ENCODE data around the gene GDF10. TPM values are rescaled to one million over a fixed set of nuclear protein-coding genes. Genes with fewer than 3 reads are reported as not detected.

Gene GDF10
- total RNA-seq, 1 experiment from 2014 or later: not detected

GRCh38 chr10:47359101-47359500 lies 59.1 kb downstream of the GDF10 start:
- intact Hi-C loops (cut with micrococcal nuclease): no loop called here
- no TSS peak for BruUV-seq (replicated peaks)
- ChIA-PET CTCF (interaction anchor here (1.3 to 6.4 kb wide), 5 partner anchors 14 to 334 kb away, joined by 3 to 48 read pairs (median 11); no protein-coding TSS in a partner anchor), POLR2A (no interaction called here)
- Mint-ChIP-seq H3K36me3 (ENCODE audit: insufficient read depth, unreplicated experiment) (no peaks in the 10 kb centered on the region), H3K27ac (ENCODE audit: low read depth, unreplicated experiment) (no peak overlapping the region), H3K27me3 (ENCODE audit: insufficient read depth, unreplicated experiment) (no peaks in the 10 kb centered on the region), H3K4me1 (ENCODE audit: insufficient read depth, unreplicated experiment) (no peaks in the 10 kb centered on the region), H3K9me3 (ENCODE audit: unreplicated experiment) (no peaks in the 10 kb centered on the region), H3K4me3 (ENCODE audit: unreplicated experiment) (no peak overlapping the region)
- no peak for DNase-seq (ENCODE audit: unreplicated experiment)
- no peak for TF ChIP-seq CTCF (IDR thresholded peaks at IDR 0.05; ENCODE audit: unreplicated experiment)

- CTCF ChIA-PET: interaction anchor here (0.6 to 6.4 kb wide), 8 partner anchors 8 to 79 kb away, joined by 3 to 48 read pairs (median 5); no protein-coding TSS in a partner anchor
- Mint-ChIP-seq H3K4me3 (ENCODE audit: unreplicated experiment) (no peak overlapping the region), H3K27ac (ENCODE audit: low read depth, unreplicated experiment) (no peak overlapping the region), H3K27me3 (ENCODE audit: insufficient read depth, unreplicated experiment) (no peaks in the 10 kb centered on the region), H3K36me3 (ENCODE audit: insufficient read depth, unreplicated experiment) (no peaks in the 10 kb centered on the region), H3K4me1 (ENCODE audit: insufficient read depth, unreplicated experiment) (no peaks in the 10 kb centered on the region), H3K9me3 (ENCODE audit: unreplicated experiment) (no peaks in the 10 kb centered on the region)
- DNase-seq (ENCODE audit: unreplicated experiment): no peak
- TF ChIP-seq CTCF (IDR thresholded peaks at IDR 0.05; ENCODE audit: unreplicated experiment): no peak
- POLR2A ChIA-PET: no interaction called here
- intact Hi-C loops (cut with micrococcal nuclease): no loop called here
- no TSS peak for BruUV-seq (replicated peaks)
These were observed 59.8 kb downstream of the GDF10 start for GRCh38 chr10:47359626-47360418.

GRCh38 chr10:47360419-47361040 lies 60.5 kb downstream of the GDF10 start:
- H3K36me3 Mint-ChIP-seq (ENCODE audit: insufficient read depth, unreplicated experiment): no peaks in the 10 kb centered on the region
- H3K4me3 Mint-ChIP-seq (ENCODE audit: unreplicated experiment): no peak overlapping the region
- H3K27ac Mint-ChIP-seq (ENCODE audit: low read depth, unreplicated experiment): no peak overlapping the region
- ChIA-PET POLR2A (no interaction called here), CTCF (interaction anchor here (0.6 to 6.4 kb wide), 11 partner anchors 9 to 79 kb away, joined by 3 to 48 read pairs (median 4); no protein-coding TSS in a partner anchor)
- no TSS peak for BruUV-seq (replicated peaks)
- no peaks in the 10 kb centered on the region for H3K9me3 Mint-ChIP-seq (ENCODE audit: unreplicated experiment)
- DNase-seq (ENCODE audit: unreplicated experiment): no peak
- TF ChIP-seq CTCF (IDR thresholded peaks at IDR 0.05; ENCODE audit: unreplicated experiment): no peak
- no peaks in the 10 kb centered on the region for H3K27me3 Mint-ChIP-seq (ENCODE audit: insufficient read depth, unreplicated experiment)
- intact Hi-C loops (cut with micrococcal nuclease): no loop called here
- no peaks in the 10 kb centered on the region for H3K4me1 Mint-ChIP-seq (ENCODE audit: insufficient read depth, unreplicated experiment)

- no peaks in the 10 kb centered on the region for H3K9me3 Mint-ChIP-seq (ENCODE audit: unreplicated experiment)
- peak; percentile 72 for TF ChIP-seq CTCF (IDR thresholded peaks at IDR 0.05; ENCODE audit: unreplicated experiment)
- H3K27ac Mint-ChIP-seq (ENCODE audit: low read depth, unreplicated experiment): no peak overlapping the region
- H3K27me3 Mint-ChIP-seq (ENCODE audit: insufficient read depth, unreplicated experiment): no peaks in the 10 kb centered on the region
- ChIA-PET POLR2A (no interaction called here), CTCF (interaction anchor here (0.6 to 6.4 kb wide), 15 partner anchors 9 to 368 kb away, joined by 3 to 48 read pairs (median 5); no protein-coding TSS in a partner anchor)
- H3K4me3 Mint-ChIP-seq (ENCODE audit: unreplicated experiment): no peak overlapping the region
- no peaks in the 10 kb centered on the region for H3K36me3 Mint-ChIP-seq (ENCODE audit: insufficient read depth, unreplicated experiment)
- intact Hi-C loops (cut with micrococcal nuclease): no loop called here
- no peaks in the 10 kb centered on the region for H3K4me1 Mint-ChIP-seq (ENCODE audit: insufficient read depth, unreplicated experiment)
- BruUV-seq (replicated peaks): no TSS peak
- DNase-seq (ENCODE audit: unreplicated experiment): peak; percentile 60
These were observed 61.3 kb downstream of the GDF10 start for GRCh38 chr10:47361293-47361692.

Measured in MCF 10A (cell line).